ENCODE results near the gene TRPM8. TPM values are rescaled to one million over a fixed set of nuclear protein-coding genes. Genes with fewer than 3 reads are reported as not detected.

Gene TRPM8
- total and polyA plus RNA-seq, 7 donors = 0.04 TPM; not detected in 6

DNA sequence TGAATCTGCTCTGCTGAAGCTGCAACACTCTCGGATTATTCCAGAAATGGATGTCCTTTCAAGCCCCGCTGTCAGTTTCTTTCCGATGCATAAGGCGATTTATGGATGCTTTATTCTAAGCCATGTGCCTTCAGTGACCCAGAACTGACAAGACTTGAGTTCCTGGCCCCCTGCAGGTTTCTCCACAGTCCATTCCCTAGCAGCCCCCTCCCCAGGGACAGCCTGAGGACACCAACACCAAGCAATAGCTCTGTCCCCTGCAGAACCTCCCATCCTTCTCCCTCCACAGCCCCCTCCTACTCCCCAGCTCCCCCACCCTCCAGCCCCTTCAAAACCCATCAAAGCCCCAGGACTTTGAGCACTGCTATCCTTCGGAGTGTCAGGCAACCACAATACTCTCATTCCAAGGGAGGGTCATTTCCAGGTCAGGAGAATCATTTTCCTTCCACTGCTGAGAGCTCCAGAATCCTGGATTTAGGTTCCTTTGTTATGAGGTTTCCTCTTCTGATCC lies 108.8 kb downstream of the TRPM8 start:
- Histone ChIP-seq H3K36me3 (no peaks in the 10 kb centered on the region), H3K4me3 (peak overlapping the region in 3 of 4 donors; percentile 3 to 42 (median 32)), H3K27me3 (peaks cover 0 to 15% (median 0%) of the 10 kb centered on the region in 3 donors), H3K9me3 (no peaks in the 10 kb centered on the region), H3K27ac (no peak overlapping the region), H3K4me1 (peaks cover 0 to 6% (median 2%) of the 10 kb centered on the region in 4 donors)
- no peak for DNase-seq
- intact Hi-C loops (cut with DNase I) = no loop called here
- TF ChIP-seq, protein P1, sequence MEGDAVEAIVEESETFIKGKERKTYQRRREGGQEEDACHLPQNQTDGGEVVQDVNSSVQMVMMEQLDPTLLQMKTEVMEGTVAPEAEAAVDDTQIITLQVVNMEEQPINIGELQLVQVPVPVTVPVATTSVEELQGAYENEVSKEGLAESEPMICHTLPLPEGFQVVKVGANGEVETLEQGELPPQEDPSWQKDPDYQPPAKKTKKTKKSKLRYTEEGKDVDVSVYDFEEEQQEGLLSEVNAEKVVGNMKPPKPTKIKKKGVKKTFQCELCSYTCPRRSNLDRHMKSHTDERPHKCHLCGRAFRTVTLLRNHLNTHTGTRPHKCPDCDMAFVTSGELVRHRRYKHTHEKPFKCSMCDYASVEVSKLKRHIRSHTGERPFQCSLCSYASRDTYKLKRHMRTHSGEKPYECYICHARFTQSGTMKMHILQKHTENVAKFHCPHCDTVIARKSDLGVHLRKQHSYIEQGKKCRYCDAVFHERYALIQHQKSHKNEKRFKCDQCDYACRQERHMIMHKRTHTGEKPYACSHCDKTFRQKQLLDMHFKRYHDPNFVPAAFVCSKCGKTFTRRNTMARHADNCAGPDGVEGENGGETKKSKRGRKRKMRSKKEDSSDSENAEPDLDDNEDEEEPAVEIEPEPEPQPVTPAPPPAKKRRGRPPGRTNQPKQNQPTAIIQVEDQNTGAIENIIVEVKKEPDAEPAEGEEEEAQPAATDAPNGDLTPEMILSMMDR (IDR thresholded peaks at IDR 0.05) = no peak
- TF ChIP-seq POLR2AphosphoS5 (IDR thresholded peaks at IDR 0.05) (no peak), EP300 (IDR thresholded peaks at IDR 0.05) (no peak), POLR2A (IDR thresholded peaks at IDR 0.05) (no peak)
- WGBS, 2 donors = 59 to 79% methylated on average over 5 of the region's 5 CpGs

DNA sequence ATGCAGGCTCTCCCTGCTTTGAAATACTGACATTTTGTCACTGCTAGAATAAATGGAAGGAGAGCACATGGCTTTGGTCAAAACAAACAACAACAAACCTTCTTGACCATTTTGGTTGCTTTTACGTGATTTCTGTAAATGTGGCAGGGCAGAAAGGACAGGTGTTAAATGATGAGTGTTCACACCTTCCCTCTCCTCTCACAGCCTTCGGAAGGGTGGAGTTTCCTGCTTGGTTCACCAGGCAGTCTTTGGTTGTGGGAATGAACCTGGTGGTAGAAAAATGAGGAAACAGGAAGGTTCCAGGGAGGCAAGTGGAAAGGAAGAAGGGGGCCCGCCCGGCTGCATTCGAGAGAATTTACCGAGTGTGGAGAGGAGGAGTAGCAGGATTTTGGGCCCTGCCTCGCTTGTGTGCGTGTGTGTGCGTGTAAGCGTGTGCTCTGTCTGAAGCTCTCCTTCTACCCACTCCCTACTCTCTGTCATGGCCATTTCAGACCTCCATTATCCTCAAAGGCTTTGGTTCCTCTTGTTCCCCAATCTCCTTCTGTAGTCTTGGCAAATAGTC lies 109.6 kb downstream of the TRPM8 start:
- Histone ChIP-seq H3K27ac (no peak overlapping the region), H3K4me1 (peaks cover 0 to 6% (median 2%) of the 10 kb centered on the region in 4 donors), H3K27me3 (peaks cover 0 to 15% (median 0%) of the 10 kb centered on the region in 3 donors), H3K9me3 (no peaks in the 10 kb centered on the region), H3K36me3 (no peaks in the 10 kb centered on the region), H3K4me3 (no peak overlapping the region)
- DNase-seq = no peak
- WGBS, 2 donors = 78 to 87% methylated on average over 10 of the region's 10 CpGs
- TF ChIP-seq EP300 (IDR thresholded peaks at IDR 0.05) (no peak), POLR2A (IDR thresholded peaks at IDR 0.05) (no peak), POLR2AphosphoS5 (IDR thresholded peaks at IDR 0.05) (no peak)
- TF ChIP-seq, protein P1 (IDR thresholded peaks at IDR 0.05) = no peak
- intact Hi-C loops (cut with DNase I) = no loop called here

DNA sequence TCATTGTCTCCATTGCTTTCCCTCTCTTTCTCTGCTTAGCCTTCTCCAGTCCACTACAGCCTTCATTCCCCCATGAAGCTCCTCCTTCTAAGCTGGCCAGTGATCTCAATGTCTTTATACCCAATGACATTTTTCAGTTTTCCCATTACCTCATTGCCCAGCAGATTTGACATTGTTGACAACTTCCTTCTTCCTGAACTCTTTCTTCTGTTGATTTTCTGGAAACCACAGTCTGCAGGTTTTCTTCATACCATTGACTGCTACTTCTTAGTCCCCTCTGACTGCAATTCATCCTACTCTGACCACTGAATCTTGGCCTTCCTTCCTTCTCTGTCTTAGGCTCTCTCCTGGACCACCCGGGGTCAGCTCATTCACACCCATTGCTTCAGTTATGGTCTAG lies 110.5 kb downstream of the TRPM8 start:
- TF ChIP-seq, protein P1 (IDR thresholded peaks at IDR 0.05) = no peak
- no peak for TF ChIP-seq EP300 (IDR thresholded peaks at IDR 0.05)
- no peak for TF ChIP-seq POLR2AphosphoS5 (IDR thresholded peaks at IDR 0.05)
- TF ChIP-seq POLR2A (IDR thresholded peaks at IDR 0.05) = no peak
- peaks cover 0 to 15% (median 0%) of the 10 kb centered on the region in 3 donors for H3K27me3 ChIP-seq
- no peak overlapping the region for H3K27ac ChIP-seq
- no peak overlapping the region for H3K4me3 ChIP-seq
- H3K36me3 ChIP-seq = no peaks in the 10 kb centered on the region
- no peak for DNase-seq
- intact Hi-C loops (cut with DNase I) = no loop called here
- H3K9me3 ChIP-seq = no peaks in the 10 kb centered on the region
- peaks cover 0 to 6% (median 2%) of the 10 kb centered on the region in 4 donors for H3K4me1 ChIP-seq
- WGBS, 2 donors = 86 to 91% methylated on average over 1 of the region's 1 CpG

DNA sequence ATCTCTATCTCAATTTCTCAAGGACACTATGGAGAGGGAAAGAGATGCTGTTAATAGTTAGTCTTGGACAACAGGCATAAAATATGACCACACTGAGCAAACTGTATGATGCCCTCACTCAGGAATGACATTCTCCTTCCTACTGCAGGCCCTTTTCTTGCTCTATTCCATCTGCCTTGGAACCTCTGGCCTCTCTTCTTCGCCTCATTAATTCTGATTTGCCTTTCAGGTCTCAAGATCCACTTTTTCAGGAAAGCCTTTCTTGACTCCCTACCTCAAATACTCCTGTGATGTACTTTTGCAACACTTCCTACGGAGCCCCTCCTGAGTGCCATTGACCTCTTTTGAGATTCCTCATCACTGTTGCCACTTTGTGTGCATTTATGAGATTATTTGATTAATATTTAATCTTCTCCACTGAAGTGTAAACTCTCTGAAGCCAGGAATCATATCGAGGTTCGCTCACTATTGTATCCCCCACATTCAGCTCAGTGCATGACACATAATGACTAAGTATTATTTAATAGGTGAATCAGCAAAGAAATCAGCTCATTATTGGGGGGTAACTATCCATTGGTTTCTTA lies 112.1 kb downstream of the TRPM8 start:
- Histone ChIP-seq H3K9me3 (peaks cover 0 to 12% (median 2%) of the 10 kb centered on the region in 4 donors), H3K27me3 (peaks cover 0 to 15% (median 0%) of the 10 kb centered on the region in 3 donors), H3K4me1 (peaks cover 0 to 6% (median 2%) of the 10 kb centered on the region in 4 donors), H3K27ac (no peak overlapping the region), H3K36me3 (no peaks in the 10 kb centered on the region), H3K4me3 (no peak overlapping the region)
- no peak for DNase-seq
- no peak for TF ChIP-seq POLR2A (IDR thresholded peaks at IDR 0.05)
- TF ChIP-seq EP300 (IDR thresholded peaks at IDR 0.05) = no peak
- TF ChIP-seq, protein P1 (IDR thresholded peaks at IDR 0.05) = no peak
- no peak for TF ChIP-seq POLR2AphosphoS5 (IDR thresholded peaks at IDR 0.05)
- intact Hi-C loops (cut with DNase I) = no loop called here
- WGBS, 2 donors = 82 to 90% methylated on average over 4 of the region's 4 CpGs

Data from sigmoid colon (tissue), 7 donors.